Liver (tissue), 9 donors: Measurements from ENCODE around the gene HOXD11. TPM values are rescaled to one million over a fixed set of nuclear protein-coding genes. Genes with fewer than 3 reads are reported as not detected.

ENCODE experiments used
- DNase-seq: peaks from one replicate; pipeline ENCODE4 v3.0.0-alpha.2; 2017; ENCODE audit warnings: low spot score
- H3K27ac ChIP-seq, 2 donors: one replicate each; pipeline ENCODE4 v1.7.0; 2013; ENCODE audit warnings: inconsistent platforms in 2 of 2, low read length in 2 of 2, control low read depth in 1 of 2, low read depth in 1 of 2, mild to moderate bottlenecking in 1 of 2
- H3K27me3 ChIP-seq, 4 donors: one replicate each; pipeline versions ENCODE4 v1.6.1 to v1.7.0; 2013; ENCODE audit warnings: low read length in 3 of 4, inconsistent platforms in 1 of 4, mild to moderate bottlenecking in 1 of 4, moderate library complexity in 1 of 4; ENCODE audit not compliant: control insufficient read depth in 4 of 4, insufficient read depth in 4 of 4
- H3K36me3 ChIP-seq, 4 donors: one replicate each; pipeline versions ENCODE4 v1.6.1 to v1.7.0; 2013; ENCODE audit warnings: low read length in 3 of 4, mild to moderate bottlenecking in 3 of 4, low read depth in 1 of 4, moderate library complexity in 1 of 4; ENCODE audit not compliant: control insufficient read depth in 4 of 4, insufficient read depth in 3 of 4
- H3K4me1 ChIP-seq, 4 donors: one replicate each; pipeline versions ENCODE4 v1.6.1 to v1.7.0; 2013; ENCODE audit warnings: low read length in 3 of 4, mild to moderate bottlenecking in 3 of 4, moderate library complexity in 1 of 4; ENCODE audit not compliant: control insufficient read depth in 4 of 4, insufficient read depth in 4 of 4
- H3K4me3 ChIP-seq, 3 donors: one replicate each; pipeline versions ENCODE4 v1.6.1 to v1.7.0; 2013; ENCODE audit warnings: low read length in 3 of 3, control low read depth in 1 of 3, low read depth in 1 of 3, mild to moderate bottlenecking in 1 of 3
- H3K9ac ChIP-seq, 2 donors: one replicate each; pipeline ENCODE4 v1.7.0; 2013; ENCODE audit warnings: low read length in 2 of 2, mild to moderate bottlenecking in 2 of 2, moderate library complexity in 2 of 2, control low read depth in 1 of 2, low read depth in 1 of 2
- H3K9me3 ChIP-seq, 4 donors: one replicate each; pipeline versions ENCODE4 v1.6.1 to v1.7.0; 2013; ENCODE audit warnings: low read length in 3 of 4; ENCODE audit not compliant: control insufficient read depth in 4 of 4
- ATF3 ChIP-seq: IDR thresholded peaks from 2 replicates; pipeline ENCODE4 v1.6.1; 2016; ENCODE audit warnings: antibody characterized with exemption
- CTCF ChIP-seq: fragments of 150-350 bp; IDR thresholded peaks from 2 replicates; pipeline ENCODE4 v1.5.1; 2017; ENCODE audit warnings: improper control_type of control experiment, low read depth, low read length; ENCODE audit not compliant: missing input control
- EGR1 ChIP-seq, 2 donors: IDR thresholded peaks; 2 replicates each; pipeline ENCODE4 v1.6.1; 2016 to 2018; ENCODE audit warnings: antibody characterized with exemption in 2 of 2, low read depth in 2 of 2
- FOXA1 ChIP-seq: IDR thresholded peaks from 2 replicates; pipeline ENCODE4 v1.6.1; 2016; ENCODE audit warnings: antibody characterized with exemption
- FOXA2 ChIP-seq: IDR thresholded peaks from 2 replicates; pipeline ENCODE4 v1.6.1; 2016; ENCODE audit warnings: antibody characterized with exemption
- GABPA ChIP-seq, 2 donors: IDR thresholded peaks in 1 of 2; conservative IDR thresholded peaks in 1 of 2; 2 replicates each; pipeline ENCODE4 v1.6.1; 2016; ENCODE audit warnings: antibody characterized with exemption in 2 of 2, mild to moderate bottlenecking in 1 of 2, moderate library complexity in 1 of 2
- HNF4A ChIP-seq, 2 donors: conservative IDR thresholded peaks; 2 replicates each; pipeline ENCODE4 v1.6.1; 2016; ENCODE audit warnings: antibody characterized with exemption in 2 of 2, mild to moderate bottlenecking in 2 of 2
- HNF4G ChIP-seq: IDR thresholded peaks from 2 replicates; pipeline ENCODE4 v1.6.1; 2016; ENCODE audit warnings: antibody characterized with exemption
- JUND ChIP-seq, 2 donors: IDR thresholded peaks; 2 replicates each; pipeline ENCODE4 v1.6.1; 2016; ENCODE audit warnings: antibody characterized with exemption in 2 of 2
- MAX ChIP-seq: IDR thresholded peaks from 2 replicates; pipeline ENCODE4 v1.6.1; 2016; ENCODE audit warnings: antibody characterized with exemption
- NR2F2 ChIP-seq: IDR thresholded peaks from 2 replicates; pipeline ENCODE4 v1.6.1; 2016; ENCODE audit warnings: antibody characterized with exemption
- RAD21 ChIP-seq, 2 donors: IDR thresholded peaks; 2 replicates each; pipeline ENCODE4 v1.6.1; 2016; ENCODE audit warnings: antibody characterized with exemption in 2 of 2, mild to moderate bottlenecking in 2 of 2
- RXRA ChIP-seq, 2 donors: IDR thresholded peaks; 2 replicates each; pipeline ENCODE4 v1.6.1; 2017 to 2018; ENCODE audit warnings: antibody characterized with exemption in 2 of 2, mild to moderate bottlenecking in 1 of 2
- TAF1 ChIP-seq: conservative IDR thresholded peaks from 2 replicates; pipeline ENCODE4 v1.6.1; 2016; ENCODE audit warnings: antibody characterized with exemption, mild to moderate bottlenecking
- YY1 ChIP-seq: IDR thresholded peaks from 2 replicates; pipeline ENCODE4 v1.6.1; 2016; ENCODE audit warnings: antibody characterized with exemption, mild to moderate bottlenecking
- ZBTB33 ChIP-seq: IDR thresholded peaks from 2 replicates; pipeline ENCODE4 v1.6.1; 2016; ENCODE audit warnings: antibody characterized with exemption
- WGBS: extraction: QIAGEN DNeasy Blood & Tissue Kit; methylation state at CpG from one replicate; pipeline ENCODE4 v1.1.7; 2013; 5-methylcytosine and 5-hydroxymethylcytosine counted together
- polyA plus RNA-seq, 2 donors: library from polyadenylated mRNA; stranded (reverse) in 1 of 2; unstranded in 1 of 2; fragments of 200-250 nt in 1 of 2; fragments of >200 nt in 1 of 2; fragmentation: Nextera tagmentation in 1 of 2; extraction: Ambion mirVana in 1 of 2; gene quantifications; one replicate each; pipeline versions ENCODE4 v1.2.1 to v1.2.3, GENCODE V29; 2013 to 2015
- total RNA-seq, 2 donors: library from RNA; depleted of rRNA; stranded (reverse); fragments of >200 nt; gene quantifications; one replicate each; pipeline ENCODE4 v1.2.3, GENCODE V29; 2014
- donor health status: healthy.
- donor health status: healthy.
- donor health status: healthy.
- donor health status: healthy.
- donor health status: healthy.

The HOXD11 gene
- total and polyA plus RNA-seq, 4 donors, result not detected

GRCh38 chr2:176151442-176152287, 44.6 kb downstream of the HOXD11 start, which contains the start of gene HOXD4:
Gene HOXD4, plus strand, starts transcription at chr2:176151550. Its CDS starts 84 bp downstream, at chr2:176151634.
- H3K9me3 ChIP-seq, result no peaks in the 10 kb centered on the region
- no peak for DNase-seq
- WGBS, result 13% methylated on average over 55 of the region's 55 CpGs
- no peaks in the 10 kb centered on the region for H3K36me3 ChIP-seq
- H3K9ac ChIP-seq, result no peak within 1 kb of the TSS
- H3K4me1 ChIP-seq, result peaks cover 0 to 8% (median 7%) of the 10 kb centered on the region in 4 donors
- TF ChIP-seq FOXA1 (no peak), FOXA2 (no peak), RXRA (IDR thresholded peaks at IDR 0.05) (no peak), CTCF (no peak), HNF4G (no peak), GABPA (IDR thresholded peaks at IDR 0.05 in 1 of 2, conservative IDR thresholded peaks at IDR 0.05 in 1 of 2) (no peak)
- no peak within 1 kb of the TSS for H3K27ac ChIP-seq
- peaks cover 8 to 47% (median 22%) of the 10 kb centered on the region in 4 donors for H3K27me3 ChIP-seq
- no peak within 1 kb of the TSS for H3K4me3 ChIP-seq

GRCh38 chr2:176152350-176153181, 45.5 kb downstream of the HOXD11 start:
- no peak for DNase-seq

More at GRCh38 chr2:176152350-176153181, 45.5 kb downstream of the HOXD11 start:
- Histone ChIP-seq H3K27ac (no peak overlapping the region), H3K4me1 (peaks cover 0 to 12% (median 8%) of the 10 kb centered on the region in 4 donors), H3K27me3 (peaks cover 6 to 42% (median 21%) of the 10 kb centered on the region in 4 donors), H3K9me3 (peaks cover 0 to 2% (median 0%) of the 10 kb centered on the region in 4 donors), H3K36me3 (no peaks in the 10 kb centered on the region), H3K4me3 (no peak overlapping the region), H3K9ac (no peak overlapping the region)
- WGBS, result 15% methylated on average over 48 of the region's 48 CpGs
- TF ChIP-seq TAF1, result no peak
- no peak for TF ChIP-seq RXRA (IDR thresholded peaks at IDR 0.05)
- TF ChIP-seq EGR1 (IDR thresholded peaks at IDR 0.05; ENCODE audit: low read depth in 2 of 2), result no peak
- TF ChIP-seq FOXA2, result no peak
- TF ChIP-seq HNF4G, result no peak
- no peak for TF ChIP-seq NR2F2
- TF ChIP-seq CTCF, result no peak
- TF ChIP-seq HNF4A (conservative IDR thresholded peaks at IDR 0.05), result no peak
- no peak for TF ChIP-seq MAX
- no peak for TF ChIP-seq JUND (IDR thresholded peaks at IDR 0.05)
- no peak for TF ChIP-seq RAD21 (IDR thresholded peaks at IDR 0.05)
- no peak for TF ChIP-seq GABPA (IDR thresholded peaks at IDR 0.05 in 1 of 2, conservative IDR thresholded peaks at IDR 0.05 in 1 of 2)
- TF ChIP-seq YY1, result no peak
- TF ChIP-seq FOXA1, result no peak
- TF ChIP-seq ATF3, result no peak
- no peak for TF ChIP-seq ZBTB33
